M059J (cell line): ENCODE measurements around the gene LGALS7B. TPM values are rescaled to one million over a fixed set of nuclear protein-coding genes. Genes with fewer than 3 reads are reported as not detected.
"Not testable (repeated sequence)": the region's sequence is repeated elsewhere in the genome, so short reads cannot be mapped to it uniquely, and the experiment has no call there.

Experiments
- DNase-seq: peaks from one replicate; pipeline ENCODE4 v3.0.0-alpha.2; 2012; ENCODE audit warnings: low read depth
- total RNA-seq: library from RNA; depleted of rRNA; stranded (reverse); fragments of >200 nt; shearing (Covaris generic); gene quantifications from 2 replicates; pipeline ENCODE4 v1.2.3, GENCODE V29; 2014

The LGALS7B gene
- total RNA-seq, 1 experiment from 2014 or later = not detected

DNA sequence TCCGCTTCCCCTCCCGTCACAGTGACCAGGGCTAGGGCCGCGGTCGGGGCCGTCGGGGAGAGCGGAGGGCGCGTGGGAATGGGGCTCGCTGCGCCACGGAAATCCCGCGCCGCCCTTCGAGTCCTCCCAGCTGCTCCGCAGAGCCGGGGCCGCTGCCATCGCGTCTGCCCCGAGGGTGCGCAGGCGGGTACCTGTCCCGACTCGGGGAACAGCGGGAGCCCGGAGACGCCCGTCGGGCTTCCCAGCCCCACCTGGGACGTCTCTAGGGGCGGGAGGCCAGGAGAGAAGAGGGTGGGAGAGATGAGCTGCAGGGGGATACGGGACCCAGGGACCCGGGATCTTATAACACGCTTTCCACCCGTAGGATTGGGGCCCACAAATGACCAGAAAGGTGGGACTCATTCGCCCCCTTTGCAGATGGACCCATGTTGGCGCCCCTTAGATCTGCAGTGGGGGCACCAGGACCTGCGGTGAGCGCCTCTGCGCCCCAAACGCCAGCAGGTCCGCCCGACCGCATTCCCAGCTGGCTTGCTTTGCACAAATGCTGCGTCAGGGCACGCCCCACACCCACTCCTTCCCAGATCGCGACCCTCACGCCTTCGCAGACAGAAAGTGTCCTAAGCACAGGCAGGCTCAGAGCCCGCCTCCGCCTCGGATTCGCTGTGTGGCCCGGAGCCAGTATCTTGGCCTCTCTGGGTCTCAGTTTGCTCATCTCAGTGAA lies 18.6 kb upstream of the LGALS7B start:
- DNase-seq = not testable (repeated sequence)

DNA sequence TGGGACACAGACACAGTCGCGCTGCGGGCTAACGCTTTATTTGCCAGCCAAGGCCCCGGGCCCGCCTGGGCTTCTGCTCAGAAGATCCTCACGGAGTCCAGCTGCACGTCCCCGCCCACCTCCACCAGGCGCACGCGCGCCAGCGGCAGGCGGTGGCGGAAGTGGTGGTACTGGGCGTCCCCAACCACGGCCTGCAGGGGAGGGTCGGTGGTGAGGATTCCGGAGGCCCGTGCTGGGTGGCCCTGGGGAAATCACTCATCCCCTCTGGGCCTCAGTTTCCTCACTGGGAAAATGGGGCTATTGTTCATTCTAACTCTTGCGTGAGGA lies 18.1 kb upstream of the LGALS7B start:
- not testable (repeated sequence) for DNase-seq

- not testable (repeated sequence) for DNase-seq
Observed at GRCh38 chr19:38771569-38771968, 17.4 kb upstream of the LGALS7B start.

- DNase-seq = no peak
Observed at GRCh38 chr19:38773469-38774177, 15.4 kb upstream of the LGALS7B start, which contains the start of gene LGALS7. Gene LGALS7 (minus strand): TSS chr19:38773517. CDS start chr19:38773492, 25 bp downstream.

- no peak for DNase-seq
Observed at GRCh38 chr19:38774181-38774950, 14.6 kb upstream of the LGALS7B start.

DNA sequence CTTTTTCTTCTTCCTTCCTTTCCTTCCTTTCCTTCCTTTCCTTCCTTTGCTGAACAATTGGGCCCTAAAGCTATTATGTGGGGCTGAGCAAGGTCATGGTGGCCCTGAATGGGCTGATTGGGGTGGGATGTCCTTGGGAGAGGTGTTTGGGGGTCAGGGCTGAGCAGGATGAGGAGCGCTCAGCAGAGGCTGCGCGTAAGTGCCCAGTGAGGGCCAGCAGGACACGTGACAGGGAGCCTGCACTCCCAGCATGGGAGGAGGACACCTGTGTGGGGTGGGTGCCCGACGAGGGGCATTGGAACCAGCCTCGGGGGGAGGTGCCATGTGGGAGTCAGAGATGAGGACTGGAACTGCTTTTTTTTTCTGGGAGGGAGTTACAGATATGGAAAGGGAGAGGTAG lies 10.3 kb upstream of the LGALS7B start:
- DNase-seq = no peak

- no peak for DNase-seq
Observed at GRCh38 chr19:38780443-38780842, 8.6 kb upstream of the LGALS7B start.

DNA sequence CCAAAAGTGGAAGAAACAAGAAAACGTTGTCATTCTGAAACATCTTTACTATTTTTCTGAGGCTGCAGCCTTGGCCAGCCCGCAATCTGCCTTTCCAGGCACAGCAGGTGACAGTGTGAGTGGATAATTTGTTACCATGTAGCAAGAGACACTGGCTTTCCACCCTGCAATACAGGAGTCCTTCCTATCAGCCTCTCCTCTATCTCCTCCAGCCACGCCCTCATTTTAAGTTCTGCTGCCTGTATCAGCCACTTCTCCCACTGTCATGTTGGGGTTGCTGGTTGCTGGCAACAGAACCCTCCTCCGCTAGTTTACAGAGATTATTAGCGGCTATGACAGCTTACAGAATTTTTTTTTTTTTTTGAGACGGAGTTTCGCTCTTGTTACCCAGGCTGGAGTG lies 7.9 kb upstream of the LGALS7B start:
- no peak for DNase-seq

DNA sequence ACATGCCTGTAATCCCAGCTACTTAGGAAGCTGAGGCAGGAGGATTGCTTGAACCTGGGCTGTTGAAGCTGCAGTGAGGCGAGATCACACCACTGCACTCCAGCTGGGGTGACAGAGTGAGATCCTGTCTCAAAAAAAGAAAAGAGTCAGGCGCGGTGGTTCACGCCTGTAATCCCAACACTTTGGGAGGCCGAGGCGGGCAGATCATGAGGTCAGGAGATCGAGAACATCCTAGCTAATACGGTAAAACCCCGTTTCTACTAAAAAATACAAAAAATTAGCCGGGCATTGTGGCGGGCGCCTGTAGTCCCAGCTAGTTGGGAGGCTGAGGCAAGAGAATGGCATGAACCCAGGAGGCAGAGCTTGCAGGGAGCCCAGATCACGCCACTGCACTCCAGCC lies 6.8 kb upstream of the LGALS7B start:
- not testable (repeated sequence) for DNase-seq

DNA sequence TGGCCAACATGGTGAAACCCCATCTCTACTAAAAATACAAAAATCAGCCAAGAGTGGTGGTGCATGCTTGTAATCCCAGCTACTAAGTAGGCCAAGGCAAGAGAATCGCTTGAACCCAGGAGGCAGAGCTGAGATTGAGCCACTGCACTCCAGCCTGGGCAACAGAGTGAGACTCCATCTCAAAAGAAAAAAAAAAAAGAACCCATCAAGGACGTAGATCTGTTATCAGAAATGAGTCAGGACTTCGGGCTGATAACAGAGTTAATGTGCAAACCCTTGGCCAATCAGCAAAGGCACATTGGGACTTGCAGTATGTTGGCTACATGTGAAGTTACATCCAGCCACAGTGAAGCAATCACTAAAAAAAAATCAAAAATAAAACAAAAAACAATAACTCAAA lies 4.8 kb upstream of the LGALS7B start:
- DNase-seq = no peak

DNA sequence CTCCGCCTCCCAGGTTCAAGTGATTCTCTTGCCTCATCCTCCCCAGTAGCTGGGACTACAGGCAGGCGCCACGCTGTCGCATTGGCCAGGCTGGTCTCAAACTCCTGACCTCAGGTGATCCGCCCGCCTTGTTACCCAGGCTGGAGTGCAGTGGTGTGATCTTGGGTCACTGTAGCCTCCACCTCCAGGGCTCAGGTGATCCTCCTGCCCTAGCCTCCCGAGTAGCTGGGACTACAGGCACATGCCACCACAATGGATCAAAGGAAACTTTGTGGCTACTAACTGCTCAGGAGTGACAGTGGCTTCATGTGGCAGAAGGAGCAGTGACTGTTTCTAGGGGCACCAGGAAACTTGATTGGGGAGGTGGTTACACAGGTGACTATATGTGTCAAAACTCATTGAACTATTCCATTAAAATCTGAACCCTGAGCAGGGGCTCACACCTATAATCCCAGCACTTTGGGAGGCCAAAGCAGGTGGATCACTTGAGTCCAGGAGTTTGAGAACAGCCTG lies 3.8 kb upstream of the LGALS7B start:
- no peak for DNase-seq

- not testable (repeated sequence) for DNase-seq
Observed at GRCh38 chr19:38786061-38786460, 2.9 kb upstream of the LGALS7B start.

DNA sequence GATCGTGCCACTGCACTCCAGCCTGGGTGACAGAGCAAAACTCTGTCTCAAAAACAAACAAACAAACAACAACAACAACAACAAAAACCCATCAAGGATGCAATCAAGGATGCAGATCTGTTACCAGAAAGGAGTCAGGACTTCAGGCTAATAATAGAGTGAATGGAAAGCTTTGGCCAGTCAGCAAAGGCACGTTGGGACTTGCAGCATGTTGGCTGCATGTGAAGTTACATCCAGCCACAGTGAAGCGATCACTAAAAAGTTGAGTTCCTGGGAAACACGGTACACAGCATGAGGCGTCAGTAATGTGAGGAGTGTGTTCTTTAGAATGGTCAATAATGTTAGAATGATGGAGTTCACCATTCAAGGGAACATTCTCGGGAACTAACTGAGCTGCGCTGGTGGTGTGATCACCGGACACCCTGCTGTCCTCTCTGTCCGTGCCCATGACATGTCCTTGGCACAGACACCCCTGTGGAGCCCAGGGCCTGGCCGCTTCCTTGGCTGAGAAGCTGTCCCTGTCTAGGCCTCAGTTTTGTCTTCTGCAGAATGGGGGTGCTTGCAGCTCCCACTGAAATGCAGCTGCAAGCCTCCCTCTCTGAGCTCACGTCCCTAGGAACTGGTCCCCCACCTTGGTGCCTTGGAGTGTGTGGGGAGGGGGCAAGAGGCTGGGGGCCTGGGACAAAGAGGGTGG lies 2.3 kb upstream of the LGALS7B start:
- no peak for DNase-seq

- not testable (repeated sequence) for DNase-seq
Observed at GRCh38 chr19:38790507-38791403, 1.8 kb downstream of the LGALS7B start.

- DNase-seq = not testable (repeated sequence)
Observed at GRCh38 chr19:38791451-38792064, 2.6 kb downstream of the LGALS7B start.

DNA sequence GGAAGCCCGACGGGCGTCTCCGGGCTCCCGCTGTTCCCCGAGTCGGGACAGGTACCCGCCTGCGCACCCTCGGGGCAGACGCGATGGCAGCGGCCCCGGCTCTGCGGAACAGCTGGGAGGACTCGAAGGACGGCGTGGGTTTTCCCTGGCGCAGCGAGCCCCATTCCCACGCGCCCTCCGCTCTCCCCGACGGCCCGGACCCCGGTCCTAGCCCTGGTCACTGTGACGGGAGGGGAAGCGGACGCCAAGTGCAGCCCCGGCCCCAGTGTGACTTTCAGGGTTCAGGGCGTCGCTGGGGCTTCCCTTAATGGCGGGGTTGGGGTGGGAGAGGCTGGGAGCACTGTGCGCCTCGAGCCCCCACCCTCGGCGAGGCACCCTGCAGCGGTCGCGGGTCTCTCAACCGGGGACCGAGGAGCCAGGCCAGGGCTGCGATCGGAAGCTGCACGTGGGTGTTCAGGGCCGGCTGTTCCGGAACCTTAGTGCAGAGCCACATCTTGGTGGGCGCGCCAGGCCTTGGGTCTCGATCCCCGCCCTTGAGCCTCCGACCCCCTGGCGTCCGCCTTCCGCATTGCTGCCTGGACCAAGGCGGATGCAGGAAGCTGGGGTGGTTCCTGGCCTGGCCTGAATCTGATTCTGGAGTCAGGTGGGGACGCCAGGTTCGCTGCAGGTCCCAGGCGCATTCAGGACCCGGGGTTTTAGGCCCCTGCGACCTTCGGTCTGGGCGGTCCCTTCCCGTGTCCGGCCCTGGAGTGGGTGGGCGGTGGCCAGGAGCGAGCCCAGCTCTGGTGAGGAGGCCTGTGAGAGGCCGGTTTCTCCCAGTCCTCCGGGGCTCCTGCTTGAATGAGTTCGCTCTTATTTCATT lies 3.5 kb downstream of the LGALS7B start:
- no peak for DNase-seq

GRCh38 chr19:38793177-38793576 lies 4.2 kb downstream of the LGALS7B start:
- DNase-seq = no peak

DNA sequence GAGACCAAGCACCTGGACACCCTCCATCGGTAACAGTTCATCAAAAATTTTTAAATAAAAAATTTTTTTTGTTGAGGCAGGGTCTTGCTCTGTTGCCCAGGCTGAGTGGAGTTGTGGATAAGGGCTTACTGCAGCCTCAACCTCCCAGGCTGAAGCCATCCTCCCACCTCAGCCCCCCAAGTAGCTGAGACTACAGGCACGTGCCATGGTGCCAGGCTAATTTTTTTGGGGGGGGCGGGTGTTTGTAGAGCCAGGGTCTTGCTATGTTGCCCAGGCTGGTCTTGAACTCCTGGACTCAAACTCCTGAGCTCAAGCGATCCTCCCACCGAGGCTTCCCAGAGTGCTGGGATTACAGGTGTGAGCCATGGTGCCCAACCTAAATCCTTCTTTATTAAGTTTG lies 4.7 kb downstream of the LGALS7B start:
- DNase-seq = no peak

GRCh38 chr19:38795549-38795948 lies 6.5 kb downstream of the LGALS7B start:
- no peak for DNase-seq
